GM21737 (cell line): Measurements from ENCODE around the gene RARRES2.
"Not testable (repeated sequence)": the region's sequence is repeated elsewhere in the genome, so short reads cannot be mapped to it uniquely, and the experiment has no call there.

Experiments
- ATAC-seq: cut with Tn5 transposase; IDR thresholded peaks from one replicate; pipeline ENCODE4 v1.9.1; 2021; ENCODE audit warnings: mild to moderate bottlenecking, moderate library complexity; ENCODE audit not compliant: unreplicated experiment

The RARRES2 gene

DNA sequence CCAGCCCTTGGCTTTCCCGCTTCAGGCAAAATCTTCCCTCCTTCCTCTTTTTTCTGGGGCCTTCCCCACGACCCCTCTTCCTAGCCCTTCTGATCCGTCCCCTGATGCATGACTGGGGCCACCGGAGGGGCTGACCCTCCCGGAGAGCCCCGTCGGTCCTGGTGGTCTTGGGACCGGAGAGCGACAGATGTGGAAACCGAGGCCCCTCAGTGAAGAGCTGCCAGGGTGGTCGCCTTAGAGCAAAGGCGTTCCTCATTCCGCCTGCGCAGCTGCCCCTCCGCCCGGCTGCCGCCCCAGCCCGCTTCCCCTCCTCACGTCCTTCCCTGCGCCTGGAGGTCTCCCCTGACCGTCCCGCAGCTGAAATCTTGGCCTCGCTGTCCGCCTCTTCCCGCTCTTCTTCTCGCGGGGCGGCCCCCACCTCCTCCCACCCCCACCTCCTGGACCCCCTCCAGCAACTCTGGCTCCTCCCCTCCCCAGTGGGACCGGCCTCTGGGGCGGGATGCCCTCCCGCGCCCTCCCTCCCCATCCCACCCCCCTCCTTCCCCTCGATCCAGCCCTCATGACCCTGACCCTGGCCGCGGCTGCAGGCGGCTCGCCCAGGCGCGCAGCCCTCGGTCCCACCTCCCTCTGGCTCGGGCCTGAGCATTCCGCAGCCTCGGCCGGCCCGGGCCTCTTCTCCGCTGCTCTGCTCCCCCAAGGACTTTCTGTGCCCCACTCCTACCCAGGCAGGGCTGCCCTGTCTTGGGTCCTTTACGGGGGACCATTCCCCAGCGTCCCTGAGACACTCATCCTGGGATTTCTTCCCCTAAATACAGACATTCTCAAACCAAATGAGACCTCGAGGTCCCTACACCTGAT lies at the start of gene RARRES2:
RARRES2 (minus strand) TSS at position 367 of the 858 bp plus-strand sequence. CDS start 1,020 bp downstream, outside the sequence.
- ATAC-seq: no peak

DNA sequence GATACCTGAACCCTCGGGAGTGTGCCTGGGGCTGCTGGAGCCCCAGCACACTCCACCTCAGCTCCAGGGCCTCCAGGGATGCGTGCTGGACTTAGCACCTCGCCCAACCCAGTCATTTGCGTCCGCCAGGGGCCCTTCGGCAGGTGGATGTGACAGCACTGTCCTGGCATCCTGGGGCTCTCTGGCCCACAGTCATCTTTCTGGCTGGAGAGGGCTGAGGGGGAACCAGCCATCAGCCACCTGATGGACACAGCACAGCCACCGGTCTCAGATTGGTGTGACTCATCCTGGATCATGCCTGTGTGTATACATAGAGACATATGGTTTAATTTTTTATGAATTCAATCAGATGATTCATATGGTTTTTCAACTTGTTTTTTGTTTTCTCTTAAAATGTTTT lies 48.8 kb upstream of the RARRES2 start:
- no peak for ATAC-seq

DNA sequence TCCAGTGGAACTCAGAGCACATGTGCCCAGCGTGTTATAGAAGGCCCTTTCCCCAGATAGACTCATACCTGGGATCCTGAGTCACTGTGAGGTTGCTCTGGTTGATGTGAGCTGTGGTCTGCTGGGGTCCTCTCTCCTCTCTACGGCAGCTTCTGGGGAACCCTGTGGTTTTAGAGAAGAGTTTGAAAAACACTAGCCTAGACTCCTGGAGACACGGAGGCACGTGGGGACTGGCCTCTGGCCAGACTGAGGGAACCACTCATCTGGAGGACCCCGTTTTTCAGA lies 48.0 kb upstream of the RARRES2 start:
- ATAC-seq: no peak

DNA sequence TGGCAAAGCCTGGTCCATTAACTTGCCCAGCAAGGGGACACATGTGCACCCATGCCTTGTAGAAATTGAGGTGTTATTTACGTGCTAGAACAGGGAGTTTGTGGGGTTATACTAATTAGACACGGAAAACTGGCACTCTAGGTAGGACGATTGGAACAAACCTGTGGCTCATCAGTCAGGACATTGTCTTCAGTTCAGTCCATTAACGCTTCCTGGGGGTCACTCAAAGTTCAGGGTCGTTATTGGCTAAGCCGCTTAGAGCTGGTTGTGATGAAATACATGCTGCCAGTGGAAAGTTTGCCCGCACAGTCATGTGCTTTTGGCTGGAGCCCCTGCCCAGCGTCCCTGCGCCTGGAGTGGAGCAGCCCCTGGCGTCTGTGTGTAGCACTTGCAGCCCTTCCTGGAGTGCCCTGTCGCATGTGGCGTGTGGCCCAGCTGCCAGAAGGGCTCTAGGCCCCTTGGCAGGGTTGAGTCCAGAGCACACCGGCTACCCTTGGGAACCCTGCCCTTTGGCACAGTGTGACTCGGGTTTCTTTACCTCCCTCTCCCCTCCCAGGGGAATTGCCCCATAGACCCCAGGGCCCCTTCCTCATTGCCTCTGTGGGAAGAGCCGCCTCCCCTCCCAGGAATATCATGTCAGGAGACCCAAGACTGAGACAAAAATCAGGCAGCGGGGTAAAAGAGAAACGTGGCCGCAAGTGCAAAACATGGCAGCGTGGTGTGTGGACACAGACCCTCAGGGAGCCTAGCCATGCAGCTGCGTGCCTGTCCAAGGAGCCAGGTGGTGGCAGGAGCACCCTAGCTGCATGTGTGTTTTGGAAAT lies 47.5 kb upstream of the RARRES2 start:
- no peak for ATAC-seq

DNA sequence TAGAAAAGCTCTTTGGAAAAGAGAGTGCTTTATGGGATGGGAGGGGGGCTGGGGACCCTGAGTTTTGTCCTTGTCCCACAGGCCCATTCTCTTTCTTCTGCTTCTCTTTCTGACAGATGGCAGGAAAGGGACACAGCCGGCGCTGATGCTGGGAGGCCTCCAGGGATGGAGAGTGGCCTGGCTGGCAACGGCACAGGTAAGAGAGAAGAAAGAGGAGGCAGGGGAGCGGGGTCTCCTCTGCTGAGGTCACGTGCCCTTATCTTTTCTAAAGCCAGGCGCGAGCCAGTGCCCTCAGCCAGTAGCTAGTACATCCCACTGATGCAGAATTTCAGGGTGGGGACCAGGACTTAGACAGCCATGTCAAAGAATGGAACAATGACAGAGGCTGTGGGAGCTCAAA lies 46.9 kb upstream of the RARRES2 start:
- ATAC-seq: no peak

DNA sequence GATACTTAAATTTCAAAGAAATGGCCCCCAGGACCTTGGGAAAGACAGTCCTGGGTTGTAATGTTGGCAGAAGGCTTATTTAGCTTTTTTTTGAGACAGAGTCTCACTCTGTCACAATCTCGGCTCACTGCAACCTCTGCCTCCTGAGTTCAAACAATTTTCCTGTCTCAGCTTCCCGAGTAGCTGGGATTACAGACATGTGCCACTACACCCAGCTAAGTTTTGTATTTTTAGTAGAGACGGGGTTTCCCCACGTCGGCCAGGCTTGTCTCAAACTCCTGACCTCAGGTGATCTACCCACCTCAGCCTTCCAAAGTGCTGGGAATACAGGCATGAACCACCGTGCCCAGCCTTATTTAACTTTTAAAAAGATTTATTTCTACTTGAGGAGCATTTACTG lies 44.5 kb upstream of the RARRES2 start:
- not testable (repeated sequence) for ATAC-seq

DNA sequence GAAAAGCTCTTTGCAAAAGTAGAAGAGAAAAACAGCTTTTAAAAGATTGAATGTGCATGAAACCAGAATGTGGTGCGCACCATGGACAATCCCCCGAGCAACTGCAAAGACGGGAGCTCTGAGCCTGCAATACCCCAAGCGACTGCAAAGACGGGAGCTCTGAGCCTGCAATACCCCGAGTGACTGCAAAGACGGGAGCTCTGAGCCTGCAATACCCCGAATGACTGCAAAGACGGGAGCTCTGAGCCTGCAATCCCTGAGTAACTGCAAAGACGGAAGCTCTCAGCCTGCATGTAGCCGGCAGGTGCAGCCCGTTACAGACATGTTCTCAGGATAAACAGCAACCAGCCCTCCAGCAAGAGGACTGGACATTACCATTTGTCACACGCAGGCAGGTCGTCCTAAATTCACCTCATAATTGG lies 43.9 kb upstream of the RARRES2 start:
- no peak for ATAC-seq

DNA sequence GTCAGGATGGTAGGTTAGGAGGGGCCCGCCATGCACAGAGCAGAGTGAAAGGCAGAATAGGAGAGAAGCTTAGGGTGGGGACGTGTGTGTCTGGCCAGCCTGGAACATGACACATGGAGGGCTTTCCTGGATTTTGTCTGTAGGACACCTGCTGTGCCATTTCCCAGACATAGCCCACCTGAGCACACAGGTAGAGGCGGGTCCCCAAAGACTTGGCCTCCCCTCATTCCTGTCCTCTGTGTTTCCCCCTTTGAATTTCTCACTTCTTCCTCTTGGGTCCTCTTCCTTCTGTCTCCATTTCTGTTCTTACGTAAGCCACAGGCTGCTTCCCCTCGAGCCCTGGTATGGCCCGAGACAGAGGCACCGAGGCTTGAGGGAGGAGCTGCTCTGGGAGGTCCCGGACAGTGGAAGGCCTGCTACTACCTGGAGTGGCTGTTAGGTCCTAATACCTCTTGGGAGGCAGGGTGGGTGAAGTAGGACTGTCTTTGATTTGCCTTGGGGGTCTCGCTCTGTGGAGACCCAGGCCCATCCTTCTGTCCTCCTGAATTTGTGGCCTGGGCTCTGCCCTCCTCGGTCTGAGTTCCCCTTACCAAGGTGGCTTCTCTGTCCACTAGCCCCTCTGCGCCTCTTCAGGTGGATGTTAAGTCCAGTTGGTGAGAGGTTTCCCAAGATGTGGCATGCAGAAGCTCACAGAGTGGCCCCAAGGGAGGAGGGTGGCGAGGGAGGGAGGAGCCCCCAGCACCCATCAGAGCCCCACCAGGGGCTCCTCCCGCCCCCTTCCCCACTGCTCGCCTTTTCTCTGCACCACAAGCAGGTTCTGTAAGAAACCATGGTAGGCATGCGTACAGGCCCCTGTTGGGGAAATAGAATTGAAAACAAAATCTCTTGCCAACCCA lies 43.2 kb upstream of the RARRES2 start:
- no peak for ATAC-seq

DNA sequence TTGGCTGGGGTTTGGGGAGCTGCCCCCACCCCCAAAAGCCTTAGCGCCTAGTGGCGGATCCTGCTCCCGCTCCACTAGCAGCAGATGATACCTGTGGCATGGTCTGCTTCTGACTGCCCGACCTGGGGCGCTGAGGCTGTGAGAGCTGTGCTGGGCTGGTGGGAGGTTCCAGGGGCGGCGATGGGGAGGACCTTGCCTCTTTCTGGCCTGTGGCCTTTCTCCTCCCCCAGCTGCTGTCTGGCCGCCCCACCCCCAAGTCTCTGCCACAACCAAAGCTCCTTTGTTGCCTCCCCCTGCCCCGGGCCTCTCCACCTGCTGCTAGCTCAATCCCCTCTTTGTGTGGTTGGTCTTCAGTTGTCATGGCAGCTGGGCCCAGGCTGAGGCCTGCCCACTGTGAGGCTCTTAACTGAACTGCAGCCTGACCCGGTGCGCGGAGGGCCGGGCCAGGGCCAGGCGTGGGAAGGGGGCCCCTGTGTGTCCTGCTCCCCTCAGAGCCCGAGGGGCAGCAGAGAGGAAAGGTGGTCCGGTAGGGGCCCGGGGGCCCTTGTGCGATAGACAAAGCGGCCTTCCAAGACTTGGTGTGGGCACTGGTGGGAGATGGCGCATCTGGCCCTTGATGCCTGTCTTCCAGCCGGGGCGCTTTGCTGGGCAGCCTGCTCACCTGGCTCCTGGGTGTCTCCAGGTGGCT lies 42.4 kb upstream of the RARRES2 start:
- no peak for ATAC-seq

DNA sequence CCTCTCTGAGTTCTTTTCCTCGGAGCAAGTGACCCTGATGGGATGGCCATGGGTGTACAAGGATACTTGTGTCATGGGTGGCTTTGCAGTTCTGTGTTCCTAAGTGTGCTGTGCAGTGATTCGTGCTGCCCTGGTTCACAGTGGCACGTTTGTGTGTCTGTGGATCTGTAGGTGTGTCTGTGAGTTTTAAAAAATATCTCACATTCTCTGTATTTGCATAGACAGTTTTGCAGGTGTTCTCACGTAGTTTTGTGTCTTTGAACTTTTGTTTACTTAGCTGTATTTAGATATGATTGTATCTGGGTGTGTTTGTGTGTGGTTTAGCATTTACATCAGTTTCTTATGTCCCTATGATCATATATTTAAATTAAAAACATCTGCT lies 41.4 kb upstream of the RARRES2 start:
- no peak for ATAC-seq

DNA sequence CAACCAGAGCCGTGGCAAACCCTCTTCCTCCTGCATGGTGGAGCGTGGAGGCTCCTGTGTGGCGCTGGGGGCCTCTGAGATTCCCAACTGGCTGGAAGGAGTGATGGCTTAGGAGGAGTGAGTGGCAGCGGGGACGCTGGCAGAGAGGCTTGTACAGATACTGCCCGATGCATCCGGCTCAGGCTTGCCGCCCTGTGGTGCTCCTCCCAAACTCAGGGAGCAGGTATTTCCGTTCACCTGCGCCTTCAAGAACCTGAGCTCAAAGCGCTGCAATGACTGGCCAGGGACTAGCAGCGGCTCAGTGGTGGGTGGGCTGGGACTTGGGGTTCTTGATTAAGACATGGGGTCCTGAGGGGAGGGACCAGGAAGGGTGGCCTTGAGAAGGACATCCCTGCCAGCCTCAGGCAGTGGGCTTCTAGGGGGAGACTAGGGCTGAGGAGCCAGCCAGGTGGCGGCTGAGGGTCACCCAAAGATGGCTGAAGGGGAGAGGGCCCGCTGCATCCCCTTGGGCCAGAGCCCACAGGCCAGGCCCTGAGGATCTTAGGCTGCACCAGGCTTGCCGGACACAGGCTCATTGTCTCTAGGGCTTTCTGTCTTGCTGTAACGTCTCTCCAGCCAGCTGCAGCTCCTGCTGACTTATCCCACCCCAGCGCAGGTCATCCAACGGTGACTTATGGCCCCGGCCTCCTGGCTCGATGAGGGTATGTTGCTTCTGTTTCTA lies 40.9 kb upstream of the RARRES2 start:
- ATAC-seq: no peak

DNA sequence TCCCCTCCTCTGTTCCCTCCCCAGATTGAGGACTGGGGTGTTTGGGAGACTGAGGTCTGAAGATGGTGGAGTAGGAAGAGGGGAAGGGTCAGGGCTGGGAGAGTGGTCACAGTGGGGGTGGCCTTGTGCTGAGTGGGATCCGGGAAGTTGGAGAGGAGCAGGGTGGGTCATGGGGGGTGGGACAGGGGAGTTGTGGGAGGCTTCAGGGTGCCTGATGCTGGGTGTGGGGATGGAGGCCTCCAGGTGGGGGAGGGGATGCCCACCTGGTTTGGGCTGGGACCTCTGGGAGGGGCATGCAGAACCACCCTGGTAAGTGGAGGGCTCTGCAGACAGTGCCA lies 40.3 kb upstream of the RARRES2 start:
- ATAC-seq: no peak

DNA sequence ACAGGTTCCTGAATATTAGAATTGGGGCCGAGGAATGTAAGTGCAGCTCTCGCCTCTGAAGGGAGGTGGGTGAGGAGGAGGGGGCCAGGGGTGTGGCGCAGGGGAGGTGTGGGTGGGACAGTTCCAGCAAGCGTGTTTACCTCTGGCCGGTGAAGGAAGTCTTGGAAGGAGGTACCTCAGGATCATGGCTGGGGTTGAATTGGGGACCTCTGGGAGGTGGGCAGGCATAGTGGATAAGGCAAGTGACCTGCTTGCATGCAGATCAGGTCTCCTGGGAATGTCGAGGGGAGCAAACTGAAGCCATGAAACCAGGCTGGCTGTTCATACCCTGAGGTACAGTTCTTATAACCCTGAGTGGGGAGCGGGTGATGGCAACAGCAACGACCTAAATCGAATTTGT lies 39.7 kb upstream of the RARRES2 start:
- no peak for ATAC-seq

DNA sequence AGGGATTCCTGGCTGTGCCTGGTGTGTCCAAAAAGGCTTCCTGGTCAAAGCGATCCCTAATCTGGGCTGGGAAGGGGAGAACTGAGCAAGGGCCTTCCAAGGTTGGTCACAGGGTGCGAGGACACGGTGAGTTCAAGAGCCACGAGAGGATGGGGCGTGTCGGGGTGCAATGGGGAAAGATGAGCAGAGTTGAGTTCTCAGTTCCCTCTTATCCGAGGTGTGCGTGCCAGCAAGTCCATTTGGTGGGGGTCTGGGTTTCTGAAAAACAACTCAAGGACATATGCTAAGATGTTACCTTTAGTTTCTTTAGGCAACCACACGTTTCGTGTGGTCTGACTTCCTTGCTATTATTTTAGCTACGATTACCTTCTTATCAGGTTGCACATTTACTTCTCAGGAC lies 39.0 kb upstream of the RARRES2 start:
- ATAC-seq: no peak

DNA sequence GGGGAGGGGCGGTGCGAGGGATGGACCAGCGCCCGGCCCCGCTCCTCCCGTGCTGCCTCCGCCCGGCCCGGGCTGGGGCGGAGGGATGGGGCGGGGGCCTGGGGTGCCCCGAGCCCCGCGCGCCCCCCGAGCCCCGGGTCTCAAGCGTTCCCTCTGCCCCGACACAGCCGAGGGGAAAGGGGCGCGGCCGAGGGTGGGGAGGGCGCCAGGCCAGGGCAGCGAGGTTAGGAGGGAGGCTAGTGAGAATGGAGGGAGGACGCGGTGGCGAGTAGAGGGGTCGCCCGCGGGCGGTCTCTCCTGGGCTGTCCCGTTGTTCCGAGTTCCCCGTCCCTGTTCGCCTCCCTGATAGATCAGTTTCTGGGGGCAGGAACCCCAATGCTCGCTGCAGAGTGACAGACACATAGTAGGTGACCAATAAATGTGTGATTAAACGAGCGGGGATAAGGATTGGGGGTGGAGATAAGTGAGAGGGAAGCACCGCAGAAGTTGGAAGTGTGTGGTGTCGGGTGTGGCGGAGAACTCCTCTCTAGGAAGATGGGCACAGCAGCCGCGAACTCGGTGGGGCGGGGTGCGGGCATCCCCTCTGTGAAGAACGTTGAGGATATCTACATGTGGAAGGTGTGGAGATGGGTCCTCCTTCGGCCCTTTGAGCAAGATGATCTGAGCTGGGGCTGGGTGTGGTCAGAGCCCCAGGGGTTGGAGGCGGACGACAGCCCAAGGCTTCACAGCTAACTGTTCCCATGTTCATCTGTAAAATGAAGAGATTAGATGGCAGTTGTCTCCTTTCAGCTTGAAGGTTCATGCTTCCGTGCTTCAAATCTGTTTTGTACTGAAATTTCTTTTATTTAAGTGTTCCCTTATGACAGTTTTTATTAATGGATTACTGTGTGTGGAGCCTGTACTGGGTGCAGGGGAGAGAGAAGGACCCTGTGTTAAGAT lies 38.3 kb upstream of the RARRES2 start:
- peak; percentile 0 for ATAC-seq

DNA sequence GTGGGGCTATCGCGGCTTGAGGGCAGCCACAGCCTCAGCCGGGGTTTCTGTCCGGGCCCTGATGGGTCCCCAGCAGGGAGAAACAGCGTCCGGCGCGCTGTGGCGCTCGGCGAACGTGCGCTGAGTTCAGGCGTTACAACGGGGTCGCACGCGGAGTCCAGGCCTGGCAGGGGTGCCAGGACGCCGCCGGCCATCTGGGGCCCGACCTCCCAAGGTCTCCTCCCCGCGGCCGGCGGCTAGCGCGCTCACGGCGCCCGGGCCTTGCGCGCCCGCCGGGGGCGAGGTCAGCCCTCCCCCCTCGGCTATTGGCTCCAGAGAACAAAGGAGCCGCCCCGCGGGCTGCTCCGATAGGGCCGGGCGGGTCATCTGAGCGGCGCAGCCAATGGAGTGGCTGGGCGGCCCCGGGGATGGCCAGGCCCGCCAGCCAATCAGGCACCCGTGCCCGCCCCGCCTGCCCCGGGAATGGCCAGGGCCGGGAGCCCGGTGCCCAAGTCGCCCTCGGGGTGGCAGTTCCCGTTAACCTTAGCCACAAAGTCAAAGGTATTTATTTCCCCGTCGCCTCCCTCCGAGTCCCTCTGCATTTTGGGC lies 37.5 kb upstream of the RARRES2 start, which contains the start of gene ZNF775:
ZNF775 (plus strand) TSS at position 478 of the 588 bp plus-strand sequence. CDS start 9,141 bp downstream, outside the sequence.
- peak; percentile 78 for ATAC-seq

DNA sequence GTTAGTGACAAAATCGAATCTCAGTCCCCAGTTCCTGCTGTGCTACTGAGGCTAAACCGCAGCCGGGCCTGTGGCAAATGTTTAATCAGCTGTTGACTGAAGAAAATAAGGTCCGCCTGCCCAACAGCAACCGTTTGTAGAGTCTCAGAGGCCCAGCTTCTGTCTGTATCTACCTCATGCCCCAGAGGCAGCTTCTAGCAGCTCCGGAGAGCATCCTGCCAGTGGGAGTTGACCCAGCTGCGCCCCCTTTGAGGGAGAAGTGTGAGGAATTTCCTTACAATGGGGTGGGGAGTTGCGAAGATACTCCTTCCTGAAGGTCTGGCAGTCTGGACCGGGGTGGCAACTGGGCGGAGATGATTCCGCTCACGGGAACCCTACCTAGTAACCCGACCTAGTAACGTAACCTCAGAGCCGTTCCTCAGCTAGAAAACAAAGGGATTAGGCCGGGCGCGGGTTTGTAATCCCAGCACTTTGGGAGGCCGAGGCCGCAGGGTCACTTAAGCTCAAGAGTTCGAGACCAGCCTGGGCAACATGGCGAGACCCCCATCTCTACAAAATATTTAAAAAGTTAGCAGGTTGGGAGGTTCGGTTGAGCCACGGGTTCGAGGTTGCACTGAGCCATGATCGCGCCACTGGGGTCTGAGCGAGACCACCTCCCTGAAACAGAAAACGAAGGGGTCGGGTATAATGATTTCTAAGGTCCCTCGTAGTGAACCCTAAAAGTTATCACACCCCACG lies 36.9 kb upstream of the RARRES2 start:
- ATAC-seq: peak; percentile 19

DNA sequence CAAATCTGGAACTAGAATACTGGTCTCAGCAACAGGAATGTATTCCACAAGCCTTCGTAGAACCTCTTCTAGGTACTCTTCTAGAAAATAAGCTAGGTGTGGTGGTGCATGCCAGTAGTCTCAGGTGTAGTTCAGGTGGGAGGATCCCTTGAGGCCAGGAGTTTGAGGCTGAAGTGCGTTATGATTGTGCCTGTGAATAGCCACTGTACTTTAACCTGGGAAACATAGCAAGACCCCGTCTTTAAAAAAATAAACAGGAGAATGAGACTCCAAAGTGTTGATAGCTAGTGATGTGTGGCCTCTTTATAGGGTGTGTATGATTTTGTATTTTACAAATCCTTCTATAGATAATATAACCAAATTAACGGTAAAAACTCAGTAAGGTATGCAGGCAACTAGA lies 36.2 kb upstream of the RARRES2 start:
- ATAC-seq: no peak
